AML-193 (cell line): ENCODE data around the gene LSP1.
"Not testable (repeated sequence)": the region's sequence is repeated elsewhere in the genome, so short reads cannot be mapped to it uniquely, and the experiment has no call there.

Source experiments
- DNase-seq, 2 experiments: peaks; one replicate each; lab custom pipeline; 2025; lab: John Stamatoyannopoulos, UW

The LSP1 gene

GRCh38 chr11:1877211-1878136 lies 24.6 kb downstream of the LSP1 start:
- DNase-seq = no peak

- DNase-seq = no peak
These were observed 25.5 kb downstream of the LSP1 start for GRCh38 chr11:1878137-1879031.

- DNase-seq = no peak
These were observed 26.6 kb downstream of the LSP1 start for GRCh38 chr11:1879342-1879940.

- DNase-seq = no peak
These were observed 27.2 kb downstream of the LSP1 start for GRCh38 chr11:1879941-1880720.

- no peak for DNase-seq
These were observed 28.0 kb downstream of the LSP1 start for GRCh38 chr11:1880746-1881441.

GRCh38 chr11:1881442-1882264 lies 28.8 kb downstream of the LSP1 start:
- DNase-seq = no peak

- DNase-seq = peak; percentile 36 to 48
These were observed 29.7 kb downstream of the LSP1 start for GRCh38 chr11:1882265-1883238.

- no peak for DNase-seq
These were observed 30.7 kb downstream of the LSP1 start for GRCh38 chr11:1883346-1884302.

- no peak for DNase-seq
These were observed 31.4 kb downstream of the LSP1 start for GRCh38 chr11:1884303-1884700.

GRCh38 chr11:1886551-1886950 lies 33.7 kb downstream of the LSP1 start:
- DNase-seq = not testable (repeated sequence)

GRCh38 chr11:1887451-1888346 lies 34.8 kb downstream of the LSP1 start:
- DNase-seq = no peak

GRCh38 chr11:1888347-1888753 lies 35.5 kb downstream of the LSP1 start:
- no peak for DNase-seq

- DNase-seq = no peak
These were observed 35.9 kb downstream of the LSP1 start for GRCh38 chr11:1888811-1889210.

- peak; percentile 68 to 71 for DNase-seq
These were observed 36.5 kb downstream of the LSP1 start for GRCh38 chr11:1889224-1889930.

- peak; percentile 19 to 22 for DNase-seq
These were observed 37.3 kb downstream of the LSP1 start for GRCh38 chr11:1889941-1890855.
